ENCODE results near the gene SLC39A10.
"Not testable (repeated sequence)": the region's sequence is repeated elsewhere in the genome, so short reads cannot be mapped to it uniquely, and the experiment has no call there.

DNA sequence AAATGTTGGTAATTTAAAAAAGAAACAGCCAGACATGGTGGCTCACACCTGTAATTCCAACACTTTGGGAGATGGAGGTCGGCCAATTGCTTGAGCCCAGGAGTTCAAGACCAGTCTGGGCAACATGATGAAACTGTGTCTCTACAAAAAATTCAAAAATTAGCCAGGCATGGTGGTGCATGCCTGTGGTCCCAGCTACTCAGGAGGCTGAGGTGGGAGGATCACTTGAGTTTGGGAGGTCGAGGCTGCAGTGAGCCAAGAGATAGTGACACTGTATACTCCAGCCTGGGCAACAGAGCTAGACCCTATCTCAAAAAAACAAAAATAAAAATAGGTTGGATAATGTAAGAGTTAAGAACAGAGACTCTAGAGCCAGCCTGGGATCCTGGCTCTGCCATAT lies 8.7 kb upstream of the SLC39A10 start:
- TF ChIP-seq CHD2 (IDR thresholded peaks at IDR 0.05; ENCODE audit: low read depth, low read length); FOSL1 (tag; conservative IDR thresholded peaks at IDR 0.05): not testable (repeated sequence)

Measured in K562 (cell line).